Calu3 (cell line): Measurements from ENCODE around the gene HPSE2. TPM values are rescaled to one million over a fixed set of nuclear protein-coding genes. Genes with fewer than 3 reads are reported as not detected.

Source experiments
- BruUV-seq: library from RNA; stranded (reverse); fragments of 400-500 nt; replicated peaks from 2 replicates; lab custom pipeline; 2021; lab: Mats Ljungman, UMichigan
- CTCF ChIA-PET: fragments of 300-600 bp; sonication (Branson Sonifier 250); formaldehyde crosslinking; loops from one replicate; lab custom pipeline; 2022; ENCODE audit warnings: antibody characterized with exemption; lab: Charles Lee
- DNase-seq: peaks from one replicate; pipeline ENCODE4 v3.0.0; 2022
- H3K27ac Mint-ChIP-seq: one replicate; pipeline ENCODE4 v1.8.0; 2022; ENCODE audit warnings: mixed read lengths; ENCODE audit not compliant: unreplicated experiment
- H3K27me3 Mint-ChIP-seq: one replicate; pipeline ENCODE4 v1.8.0; 2022; ENCODE audit warnings: mixed read lengths; ENCODE audit not compliant: unreplicated experiment
- H3K36me3 Mint-ChIP-seq: one replicate; pipeline ENCODE4 v1.8.0; 2022; ENCODE audit warnings: mild to moderate bottlenecking, moderate library complexity, mixed read lengths; ENCODE audit not compliant: insufficient read depth, unreplicated experiment
- H3K4me1 Mint-ChIP-seq: one replicate; pipeline ENCODE4 v1.8.0; 2022; ENCODE audit warnings: mild to moderate bottlenecking, low read depth, mixed read lengths; ENCODE audit not compliant: unreplicated experiment
- H3K4me3 Mint-ChIP-seq: one replicate; pipeline ENCODE4 v1.8.0; 2022; ENCODE audit warnings: mild to moderate bottlenecking, low read depth, moderate library complexity, mixed read lengths; ENCODE audit not compliant: unreplicated experiment
- H3K9me3 Mint-ChIP-seq: one replicate; pipeline ENCODE4 v1.8.0; 2022; ENCODE audit warnings: low read depth, mixed read lengths; ENCODE audit not compliant: unreplicated experiment
- intact Hi-C: fragments of 100-400 bp; cut with micrococcal nuclease; formaldehyde crosslinking; loops from one replicate; pipeline ENCODE4 v1.10.0; 2022; ENCODE audit not compliant: unreplicated experiment
- total RNA-seq: library from RNA; stranded (reverse); gene quantifications from 2 replicates; pipeline ENCODE4 v1.2.3, GENCODE V29; 2022
- TF ChIP-seq, protein P1 (sequence below): fragments of 200-600 bp; IDR thresholded peaks from one replicate; pipeline ENCODE4 v1.8.0; 2022; ENCODE audit warnings: antibody characterized with exemption; ENCODE audit not compliant: unreplicated experiment

HPSE2 gene
- total RNA-seq, 1 experiment from 2014 or later = not detected

- Mint-ChIP-seq H3K4me3 (no peak overlapping the region), H3K27ac (no peak overlapping the region), H3K4me1 (no peaks in the 10 kb centered on the region), H3K9me3 (no peaks in the 10 kb centered on the region), H3K36me3 (no peaks in the 10 kb centered on the region), H3K27me3 (no peaks in the 10 kb centered on the region)
- TF ChIP-seq, protein P1, sequence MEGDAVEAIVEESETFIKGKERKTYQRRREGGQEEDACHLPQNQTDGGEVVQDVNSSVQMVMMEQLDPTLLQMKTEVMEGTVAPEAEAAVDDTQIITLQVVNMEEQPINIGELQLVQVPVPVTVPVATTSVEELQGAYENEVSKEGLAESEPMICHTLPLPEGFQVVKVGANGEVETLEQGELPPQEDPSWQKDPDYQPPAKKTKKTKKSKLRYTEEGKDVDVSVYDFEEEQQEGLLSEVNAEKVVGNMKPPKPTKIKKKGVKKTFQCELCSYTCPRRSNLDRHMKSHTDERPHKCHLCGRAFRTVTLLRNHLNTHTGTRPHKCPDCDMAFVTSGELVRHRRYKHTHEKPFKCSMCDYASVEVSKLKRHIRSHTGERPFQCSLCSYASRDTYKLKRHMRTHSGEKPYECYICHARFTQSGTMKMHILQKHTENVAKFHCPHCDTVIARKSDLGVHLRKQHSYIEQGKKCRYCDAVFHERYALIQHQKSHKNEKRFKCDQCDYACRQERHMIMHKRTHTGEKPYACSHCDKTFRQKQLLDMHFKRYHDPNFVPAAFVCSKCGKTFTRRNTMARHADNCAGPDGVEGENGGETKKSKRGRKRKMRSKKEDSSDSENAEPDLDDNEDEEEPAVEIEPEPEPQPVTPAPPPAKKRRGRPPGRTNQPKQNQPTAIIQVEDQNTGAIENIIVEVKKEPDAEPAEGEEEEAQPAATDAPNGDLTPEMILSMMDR = no peak
- intact Hi-C loops = no loop called here
- CTCF ChIA-PET = no interaction called here
- BruUV-seq = no TSS peak
- DNase-seq = no peak
Observed at GRCh38 chr10:98423691-98424120, 811.9 kb downstream of the HPSE2 start.

- no TSS peak for BruUV-seq
Observed at GRCh38 chr10:98422182-98422581, 813.5 kb downstream of the HPSE2 start.

GRCh38 chr10:98420786-98421185 lies 814.9 kb downstream of the HPSE2 start:
- Mint-ChIP-seq H3K9me3 (no peaks in the 10 kb centered on the region), H3K36me3 (no peaks in the 10 kb centered on the region), H3K4me1 (no peaks in the 10 kb centered on the region), H3K4me3 (no peak overlapping the region), H3K27me3 (no peaks in the 10 kb centered on the region), H3K27ac (no peak overlapping the region)
- DNase-seq = no peak
- no TSS peak for BruUV-seq
- CTCF ChIA-PET = no interaction called here
- intact Hi-C loops = no loop called here
- TF ChIP-seq, protein P1 = no peak

More at GRCh38 chr10:98422182-98422581, 813.5 kb downstream of the HPSE2 start:
- Mint-ChIP-seq H3K9me3 (no peaks in the 10 kb centered on the region), H3K4me3 (no peak overlapping the region), H3K27me3 (no peaks in the 10 kb centered on the region), H3K36me3 (no peaks in the 10 kb centered on the region), H3K4me1 (no peaks in the 10 kb centered on the region), H3K27ac (no peak overlapping the region)
- CTCF ChIA-PET = interaction anchor here (0.7 kb wide), 1 partner anchor 284 kb away, joined by 15 read pairs; no protein-coding TSS in a partner anchor
- TF ChIP-seq, protein P1 = no peak
- DNase-seq = no peak
- intact Hi-C loops = no loop called here

DNA sequence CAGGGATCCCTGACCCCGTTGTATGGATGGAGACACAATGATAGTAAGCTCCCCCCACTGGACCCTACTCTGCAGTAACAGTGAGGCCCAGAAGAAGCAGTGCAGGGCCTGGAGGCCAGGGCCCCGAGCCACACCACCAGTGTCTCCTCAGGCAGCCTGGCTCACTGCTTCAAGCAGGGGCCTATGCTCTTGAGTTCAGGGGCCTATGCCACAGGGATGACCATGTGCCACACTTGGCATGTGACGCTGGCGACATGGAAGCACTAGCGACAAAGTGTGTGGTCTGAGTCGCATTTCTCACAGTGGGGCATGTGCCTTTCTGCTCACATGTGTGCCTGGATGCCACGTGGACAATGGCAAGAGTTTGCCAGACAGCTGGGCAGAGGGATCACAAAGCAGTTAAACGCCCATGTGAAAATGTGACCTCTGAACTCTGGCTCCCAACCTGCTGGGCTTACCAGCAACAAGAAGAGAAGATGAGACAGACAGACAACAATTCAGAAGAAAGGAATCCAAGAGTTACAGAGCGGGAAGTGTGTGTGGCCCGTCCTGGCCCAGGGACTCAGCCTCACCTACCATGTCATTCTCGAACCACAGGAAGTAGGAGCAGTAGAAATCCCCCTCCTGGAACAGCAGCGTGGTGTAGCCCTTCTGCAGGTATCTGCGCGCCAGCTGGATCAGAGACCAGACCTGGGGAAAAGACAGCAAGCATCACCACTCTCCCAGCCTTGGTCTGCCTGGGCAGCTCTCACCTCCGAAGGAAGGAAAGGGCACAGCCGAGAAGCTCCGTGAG lies 816.0 kb downstream of the HPSE2 start:
- H3K27ac Mint-ChIP-seq = no peak overlapping the region
- H3K9me3 Mint-ChIP-seq = no peaks in the 10 kb centered on the region
- intact Hi-C loops = no loop called here
- H3K27me3 Mint-ChIP-seq = no peaks in the 10 kb centered on the region
- no peaks in the 10 kb centered on the region for H3K4me1 Mint-ChIP-seq
- H3K36me3 Mint-ChIP-seq = peaks cover 6% of the 10 kb centered on the region
- no TSS peak for BruUV-seq
- TF ChIP-seq, protein P1 = no peak
- DNase-seq = no peak
- H3K4me3 Mint-ChIP-seq = no peak overlapping the region
- CTCF ChIA-PET = no interaction called here
